Activated T-cell treated with anti-CD3 and anti-CD28 coated beads for 4 hours (primary cell): ENCODE data around the gene ITIH3.

Source experiments
- DNase-seq: peaks from one replicate; pipeline ENCODE4 v3.0.0-alpha.2; 2020

Gene ITIH3

GRCh38 chr3:52793702-52794611 lies 639 bp upstream of the ITIH3 start:
- DNase-seq, result no peak

GRCh38 chr3:52795298-52795900 lies 803 bp downstream of the ITIH3 start:
- DNase-seq, result no peak

GRCh38 chr3:52796411-52796810 lies 1.8 kb downstream of the ITIH3 start:
- DNase-seq, result no peak

DNA sequence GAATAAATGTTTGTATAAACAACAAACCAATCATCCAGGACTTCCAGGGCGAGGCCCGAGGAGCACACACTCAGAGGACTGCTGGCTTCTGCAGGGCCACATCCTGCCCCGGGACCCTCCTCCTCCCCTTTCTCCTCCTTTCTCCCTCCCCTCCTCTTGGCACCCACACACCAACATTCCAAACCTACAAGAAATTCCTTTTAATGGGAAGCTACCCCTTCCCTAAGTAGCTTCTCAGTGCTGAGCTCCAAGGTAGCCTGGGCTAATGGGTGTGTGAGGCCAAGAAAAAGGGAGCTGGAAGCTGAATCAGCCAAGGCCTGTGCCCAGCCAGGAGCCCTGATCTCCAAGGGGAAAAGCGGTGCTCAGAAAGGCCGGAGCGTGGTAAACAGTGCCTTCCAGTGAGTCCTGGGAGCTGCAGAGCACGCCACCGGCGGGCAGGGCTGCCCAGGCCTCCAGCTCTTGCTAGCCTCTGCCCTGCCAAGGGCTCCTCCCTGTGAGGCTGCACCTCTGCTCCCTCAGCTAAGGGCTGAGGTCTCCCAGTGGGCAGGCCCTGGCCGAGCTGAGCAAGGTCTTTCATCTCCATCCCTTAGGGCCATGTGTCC lies 3.9 kb downstream of the ITIH3 start:
- DNase-seq, result no peak

DNA sequence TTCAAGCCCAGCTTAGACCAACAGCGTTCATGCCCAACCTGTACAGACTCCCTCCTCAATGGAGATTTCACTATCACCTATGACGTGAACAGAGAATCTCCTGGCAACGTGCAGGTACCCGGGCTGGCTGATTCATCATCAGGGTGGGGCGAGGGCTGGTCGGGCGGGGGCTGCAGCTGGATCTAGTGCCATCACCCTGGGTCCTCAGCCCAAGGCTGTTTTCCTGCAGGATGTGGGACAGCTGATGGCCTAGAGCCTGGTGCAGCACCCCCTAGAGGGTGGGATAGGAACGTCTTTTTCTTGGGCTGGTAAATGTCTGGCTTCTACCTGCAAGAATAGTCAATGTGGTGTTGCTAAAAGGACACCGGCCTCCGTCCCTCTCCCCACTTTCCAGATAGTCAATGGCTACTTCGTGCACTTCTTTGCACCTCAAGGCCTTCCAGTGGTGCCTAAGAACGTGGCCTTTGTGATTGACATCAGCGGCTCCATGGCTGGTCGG lies 4.4 kb downstream of the ITIH3 start:
- DNase-seq, result no peak

GRCh38 chr3:52800079-52800478 lies 5.5 kb downstream of the ITIH3 start:
- no peak for DNase-seq

- no peak for DNase-seq
Measured at GRCh38 chr3:52801839-52802238, 7.2 kb downstream of the ITIH3 start.

DNA sequence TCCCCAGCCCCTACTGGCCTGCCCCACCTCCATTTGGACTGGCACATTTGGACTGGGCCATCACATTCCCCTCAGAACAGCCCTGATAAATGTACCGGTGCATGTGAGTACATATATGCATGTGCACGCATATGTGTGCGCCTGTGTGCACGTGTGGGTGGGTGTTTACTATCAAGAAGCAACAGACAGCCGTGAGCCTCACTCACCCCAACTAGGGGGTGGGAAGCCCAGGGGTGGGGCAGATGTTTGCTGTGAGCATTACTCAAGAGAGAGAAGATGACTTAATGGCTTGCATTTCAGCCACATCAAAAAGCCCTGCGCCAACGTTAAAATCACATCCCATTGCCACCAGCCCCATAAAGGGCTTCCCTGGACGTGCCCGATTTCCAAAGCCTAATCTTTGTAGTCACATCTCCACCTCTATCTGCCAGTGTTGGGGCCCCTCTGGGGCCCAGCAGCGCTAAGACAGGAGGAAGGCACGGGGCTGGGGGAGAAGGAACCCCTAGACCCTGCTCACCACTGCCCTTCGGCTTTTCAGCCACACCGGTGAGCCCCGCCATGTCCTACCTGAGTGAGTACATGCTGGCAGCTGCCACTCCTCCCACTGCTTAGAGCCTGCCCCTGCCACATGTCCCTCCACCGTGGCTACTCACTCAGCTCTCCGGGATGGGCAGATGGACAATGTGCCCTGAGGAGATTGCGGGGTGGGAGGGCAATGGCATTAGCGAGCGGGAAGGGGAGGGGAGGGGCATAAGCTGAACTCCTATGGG lies 10.9 kb downstream of the ITIH3 start:
- no peak for DNase-seq

DNA sequence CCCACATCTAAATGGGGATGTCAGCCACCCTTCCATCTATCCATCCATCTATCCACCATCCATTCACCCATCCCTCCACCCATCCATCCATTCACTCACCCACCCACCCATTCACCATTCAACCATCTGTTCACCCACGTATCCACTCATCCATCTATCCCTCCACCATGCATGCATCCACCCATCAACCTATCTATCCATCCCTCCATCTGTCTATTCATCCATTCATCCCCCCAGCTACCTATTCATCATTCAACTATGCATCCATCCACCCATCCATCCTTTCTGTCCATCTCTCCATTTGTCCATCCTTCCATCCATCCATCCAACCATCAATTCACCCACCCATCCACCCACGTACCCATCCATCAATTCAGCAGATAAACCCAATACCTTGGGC lies 14.6 kb downstream of the ITIH3 start:
- no peak for DNase-seq

DNA sequence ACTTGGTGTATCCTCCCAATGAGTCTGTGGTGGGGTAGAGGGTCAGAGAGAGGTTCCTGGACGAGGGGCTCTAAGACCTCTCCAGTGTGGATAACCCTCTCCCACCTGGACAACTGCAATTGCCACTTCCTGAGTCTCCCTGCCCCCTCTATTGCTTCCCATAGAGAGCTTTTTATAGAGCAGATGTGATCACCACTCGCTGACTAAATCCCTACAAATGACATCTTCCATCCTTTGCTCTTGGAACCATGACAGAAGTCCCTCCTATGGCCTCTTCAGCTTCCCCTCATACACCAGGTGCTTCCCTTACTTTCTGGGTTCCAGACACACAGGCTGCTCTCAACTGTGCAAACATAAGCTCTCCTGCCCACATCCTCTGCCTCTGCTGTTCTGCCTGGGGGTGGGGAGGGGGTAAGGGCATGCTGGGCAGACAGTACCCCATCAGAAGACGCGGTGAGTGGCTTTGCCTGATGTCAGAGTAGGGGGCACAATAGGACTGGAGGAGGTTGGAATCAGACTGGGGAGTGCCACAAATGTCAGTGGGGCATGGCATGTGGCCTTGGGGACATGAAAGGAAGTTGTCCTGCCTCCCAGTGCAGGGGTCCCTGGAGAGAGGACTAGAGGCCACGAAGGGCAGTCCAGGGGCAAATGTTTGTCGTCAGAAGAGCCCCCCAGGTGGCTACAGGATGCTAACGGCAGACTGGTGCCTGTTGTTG lies 15.2 kb downstream of the ITIH3 start:
- no peak for DNase-seq

DNA sequence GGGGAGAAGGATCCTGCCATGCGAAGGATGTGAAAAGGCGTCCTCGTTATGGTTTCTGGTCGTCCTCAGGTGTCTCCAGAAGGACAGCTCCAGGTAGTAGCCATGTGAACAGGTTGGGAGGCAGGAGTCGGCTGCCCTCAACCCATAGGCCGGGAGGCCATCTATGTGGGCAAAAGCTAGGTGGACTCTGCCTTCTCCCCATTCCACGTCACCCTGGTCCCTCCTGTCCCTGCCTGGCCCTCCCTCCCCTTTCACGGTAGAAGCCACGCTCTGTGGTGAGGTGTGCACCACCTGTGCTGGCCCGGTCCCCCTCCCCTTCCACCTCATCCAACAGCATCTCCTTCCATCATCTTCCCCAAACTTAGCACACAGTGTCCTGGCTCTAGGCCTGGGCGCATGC lies 16.3 kb downstream of the ITIH3 start:
- no peak for DNase-seq

GRCh38 chr3:52811452-52812011 lies 16.9 kb downstream of the ITIH3 start:
- no peak for DNase-seq

DNA sequence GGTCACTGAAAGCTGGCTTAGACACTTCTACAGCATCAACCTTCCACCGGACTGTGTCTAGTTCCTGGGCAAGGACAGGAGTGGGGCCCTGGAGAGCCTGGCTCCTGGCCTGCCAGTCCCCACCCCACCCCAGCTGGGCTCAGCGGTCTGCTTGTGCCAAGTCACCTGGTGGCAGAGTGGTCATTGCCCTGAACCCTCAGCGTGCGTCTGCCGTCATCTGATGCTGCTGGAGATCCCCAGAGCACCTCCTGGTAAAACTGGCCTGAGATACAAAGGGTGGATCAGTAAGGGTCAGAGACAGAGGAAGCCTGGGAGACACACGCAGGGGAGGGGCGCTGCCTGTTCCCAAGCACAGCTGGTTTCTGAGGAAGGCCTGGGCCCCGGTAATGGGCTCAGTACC lies 19.2 kb downstream of the ITIH3 start:
- DNase-seq, result no peak

DNA sequence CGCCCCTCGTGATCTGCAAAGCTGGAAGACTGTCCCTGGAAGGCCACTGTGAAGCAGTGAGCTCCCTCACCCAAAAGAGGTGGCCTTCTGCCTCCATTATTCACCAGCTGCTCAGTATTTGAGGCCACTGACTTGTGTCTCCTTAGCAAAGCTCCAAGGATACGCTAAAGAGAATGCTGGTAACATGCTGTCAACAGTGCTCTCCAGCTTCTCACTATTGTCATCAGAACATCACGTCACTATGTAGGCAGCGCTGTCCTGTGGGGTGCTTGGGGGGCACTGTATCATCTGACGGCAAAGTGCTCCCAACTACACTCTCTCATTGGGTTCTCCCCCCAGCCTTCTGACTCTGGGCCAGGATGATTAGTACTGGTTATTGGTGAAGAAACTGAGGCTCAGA lies 21.6 kb downstream of the ITIH3 start:
- no peak for DNase-seq

DNA sequence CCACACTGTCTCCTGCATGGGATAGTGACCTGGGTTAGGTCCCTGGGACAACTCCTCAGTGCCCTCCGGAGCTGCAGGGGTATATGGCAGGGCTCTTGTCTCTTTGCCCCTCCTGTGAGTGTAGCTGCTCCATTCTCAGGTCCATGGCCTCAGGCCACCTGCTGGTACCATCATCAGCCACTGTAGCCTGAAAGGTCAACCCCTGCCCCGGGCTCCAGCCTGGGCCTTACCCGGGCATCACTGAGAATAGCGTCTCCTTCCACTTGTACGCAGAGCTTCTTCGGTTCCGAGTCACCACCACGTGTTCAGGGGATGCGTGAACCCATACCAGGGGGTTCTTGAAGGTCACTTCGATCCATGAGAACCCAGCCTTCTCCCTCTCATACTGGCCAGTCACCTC lies 22.1 kb downstream of the ITIH3 start:
- DNase-seq, result no peak

DNA sequence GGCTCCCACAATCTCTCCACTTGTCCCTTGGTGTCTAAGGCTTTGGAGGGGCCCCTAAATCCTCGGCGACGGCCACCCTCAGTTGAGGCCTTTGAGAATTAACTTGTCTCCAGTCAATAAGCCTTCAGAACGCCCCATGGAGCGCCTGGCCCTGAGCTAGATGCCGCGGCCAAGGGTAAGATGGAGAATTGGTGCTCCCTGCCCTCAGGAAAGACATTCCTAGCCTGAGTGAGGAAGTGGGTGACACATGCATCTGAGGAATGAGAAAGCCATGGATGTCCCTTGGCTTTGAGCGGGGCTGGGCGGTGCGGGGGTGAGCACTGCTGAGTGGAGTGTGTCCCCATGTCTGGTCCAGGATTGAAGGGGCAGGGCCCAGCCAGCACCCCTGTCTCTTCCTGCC lies 22.6 kb downstream of the ITIH3 start:
- no peak for DNase-seq

DNA sequence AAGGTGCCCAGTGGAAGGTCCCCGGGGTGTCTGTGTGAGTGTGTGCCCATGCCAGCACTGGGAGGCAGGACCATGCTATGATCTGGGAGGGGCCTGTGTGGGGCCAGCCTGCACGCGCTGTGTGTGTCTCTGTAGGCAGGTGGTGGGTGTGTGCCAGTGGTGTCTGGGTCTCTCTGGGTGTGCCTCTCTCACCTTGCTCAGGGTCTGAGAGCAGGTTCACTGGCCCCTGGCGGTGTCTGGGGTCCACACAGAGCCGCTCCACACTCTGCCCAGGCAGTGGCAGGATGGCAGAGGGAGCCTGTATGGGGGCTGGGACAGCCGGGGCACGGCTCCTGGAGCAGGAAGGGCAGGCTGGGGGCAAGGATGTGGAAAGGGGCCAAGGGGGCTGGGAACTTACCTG lies 23.3 kb downstream of the ITIH3 start:
- no peak for DNase-seq

GRCh38 chr3:52819936-52820335 lies 25.3 kb downstream of the ITIH3 start:
- no peak for DNase-seq

DNA sequence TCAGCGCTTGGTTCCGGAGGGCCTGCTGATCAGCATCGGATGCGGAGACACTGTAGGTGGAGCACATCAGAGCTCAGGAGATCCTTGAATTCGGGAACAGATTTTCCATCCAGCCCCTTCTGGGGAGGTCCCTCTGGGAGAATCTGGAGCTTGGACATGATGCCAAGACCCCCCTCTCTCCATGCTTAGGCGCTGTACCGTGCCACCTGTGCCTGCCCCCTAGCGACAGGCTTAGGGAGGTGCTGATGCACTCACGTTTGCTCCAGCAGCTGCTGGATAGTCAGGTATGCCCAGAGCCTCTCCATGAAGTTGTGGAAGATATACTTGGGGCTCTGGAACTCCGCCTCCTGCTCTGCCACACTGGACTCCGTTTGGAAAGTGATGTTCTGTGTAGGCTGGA lies 26.1 kb downstream of the ITIH3 start:
- no peak for DNase-seq

- DNase-seq, result no peak
Measured at GRCh38 chr3:52822363-52822762, 27.8 kb downstream of the ITIH3 start.

GRCh38 chr3:52824037-52824436 lies 29.4 kb downstream of the ITIH3 start:
- DNase-seq, result no peak

DNA sequence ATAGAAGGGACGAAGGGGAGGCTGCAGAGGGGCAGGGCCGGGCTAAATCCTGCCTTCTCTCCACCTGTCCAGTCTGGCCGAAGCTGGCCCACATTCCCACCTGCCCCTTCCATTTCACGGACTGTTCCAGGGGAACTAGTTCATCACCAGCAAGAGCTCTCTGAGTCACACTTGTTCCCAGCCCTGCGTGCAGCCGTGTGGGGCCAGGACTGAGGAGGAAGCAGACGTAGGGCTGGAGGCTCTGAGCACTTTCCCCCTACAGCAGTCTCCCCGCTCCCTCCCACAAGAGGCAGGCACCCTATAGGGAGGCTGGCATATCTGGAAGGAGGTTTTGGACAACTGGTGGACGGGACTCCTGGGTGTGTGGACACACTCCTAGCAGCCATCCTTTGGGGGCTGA lies 32.8 kb downstream of the ITIH3 start:
- DNase-seq, result no peak
